Keratinocyte (primary cell): ENCODE data around the gene MBTPS2. TPM values are rescaled to one million over a fixed set of nuclear protein-coding genes. Genes with fewer than 3 reads are reported as not detected.
"Not testable (repeated sequence)": the region's sequence is repeated elsewhere in the genome, so short reads cannot be mapped to it uniquely, and the experiment has no call there.

Source experiments
- DNase-seq: peaks from one replicate; pipeline ENCODE4 v3.0.0-alpha.2; 2011; ENCODE audit warnings: low read depth, missing footprints, low spot score
- FAIRE-seq: peaks from 2 replicates; lab custom pipeline; 2011; peaks lifted over from hg19 to GRCh38; lab: Jason Lieb, UNC
- H2AFZ ChIP-seq: 2 replicates; pipeline ENCODE4 v1.6.0; 2012; ENCODE audit warnings: low read length, control low read depth, inconsistent platforms; ENCODE audit not compliant: control insufficient read depth
- H3K27ac ChIP-seq: 2 replicates; pipeline ENCODE4 v1.5.1; 2011; ENCODE audit warnings: low read length; ENCODE audit not compliant: control insufficient read depth, insufficient read depth
- H3K27me3 ChIP-seq: 3 replicates; pipeline ENCODE4 v1.6.0; 2011; ENCODE audit warnings: low read length; ENCODE audit not compliant: control insufficient read depth, insufficient read depth; ENCODE audit errors: extremely low read depth
- H3K36me3 ChIP-seq, 2 experiments: 2 replicates in 1 of 2; 3 replicates in 1 of 2; pipeline ENCODE4 v1.5.1; 2011; ENCODE audit warnings: low read length in 2 of 2, mild to moderate bottlenecking in 1 of 2; ENCODE audit not compliant: control insufficient read depth in 2 of 2, insufficient read depth in 2 of 2; ENCODE audit errors: extremely low read depth in 1 of 2
- H3K4me1 ChIP-seq: 3 replicates; pipeline ENCODE4 v1.5.1; 2011; ENCODE audit warnings: low read length; ENCODE audit not compliant: control insufficient read depth, insufficient read depth; ENCODE audit errors: extremely low read depth
- H3K4me2 ChIP-seq: 3 replicates; pipeline ENCODE4 v1.6.0; 2011; ENCODE audit warnings: low read depth, low read length; ENCODE audit not compliant: control insufficient read depth, insufficient read depth; ENCODE audit errors: extremely low read depth
- H3K4me3 ChIP-seq, 3 experiments: fragments of 200-600 bp in 1 of 3; sonication (generic) in 1 of 3; 2 replicates in 2 of 3; 3 replicates in 1 of 3; pipeline ENCODE4 v1.5.1; 2011 to 2016; ENCODE audit warnings: low read length in 3 of 3, mild to moderate bottlenecking in 3 of 3, control low read depth in 2 of 3, inconsistent platforms in 1 of 3, low read depth in 1 of 3, mixed read lengths in 1 of 3, mixed run types in 1 of 3, moderate library complexity in 1 of 3; ENCODE audit not compliant: control insufficient read depth in 2 of 3, insufficient read depth in 2 of 3; ENCODE audit errors: extremely low read depth in 1 of 3
- H3K79me2 ChIP-seq: 2 replicates; pipeline ENCODE4 v1.6.0; 2012; ENCODE audit warnings: low read length; ENCODE audit not compliant: control insufficient read depth, insufficient read depth
- H3K9ac ChIP-seq: 3 replicates; pipeline ENCODE4 v1.6.0; 2011; ENCODE audit warnings: low read length; ENCODE audit not compliant: control insufficient read depth, insufficient read depth; ENCODE audit errors: extremely low read depth
- H3K9me1 ChIP-seq: 3 replicates; pipeline ENCODE4 v1.6.0; 2011; ENCODE audit warnings: low read length; ENCODE audit not compliant: control insufficient read depth, insufficient read depth; ENCODE audit errors: extremely low read depth
- H3K9me3 ChIP-seq: 2 replicates; pipeline ENCODE4 v1.5.1; 2012; ENCODE audit warnings: low read depth, low read length; ENCODE audit not compliant: control insufficient read depth
- H4K20me1 ChIP-seq: 3 replicates; pipeline ENCODE4 v1.6.0; 2011; ENCODE audit warnings: low read length; ENCODE audit not compliant: control insufficient read depth, insufficient read depth; ENCODE audit errors: extremely low read depth
- CTCF ChIP-seq, 3 experiments: IDR thresholded peaks in 1 of 3; conservative IDR thresholded peaks in 1 of 3; optimal IDR thresholded peaks in 1 of 3; 2 replicates in 2 of 3; 3 replicates in 1 of 3; pipeline versions ENCODE3 to v1.5.1; 2011; ENCODE audit warnings: low read length in 3 of 3, mild to moderate bottlenecking in 3 of 3, moderate library complexity in 2 of 3, control low read depth in 1 of 3, inconsistent platforms in 1 of 3; ENCODE audit not compliant: insufficient read depth in 2 of 3; ENCODE audit errors: extremely low read depth in 1 of 3
- EZH2 ChIP-seq: IDR thresholded peaks from one replicate; pipeline ENCODE4 v1.6.1; 2012; ENCODE audit warnings: inconsistent platforms, mild to moderate bottlenecking, low read length, moderate library complexity
- dilution Hi-C: fragments of 300-500 bp; cut with MboI; formaldehyde crosslinking; loops from one replicate; pipeline ENCODE4 v1.7.0; 2020; ENCODE audit warnings: low sequenced_read_pairs; ENCODE audit not compliant: extremely low pct_ligation_motif_present
- polyA plus RNA-seq, 5 experiments: library from polyadenylated mRNA; depleted of rRNA in 3 of 5; stranded (reverse) in 3 of 5; stranded (forward) in 1 of 5; unstranded in 1 of 5; fragments of >200 nt; gene quantifications; 1 replicate in 1 of 5; 2 replicates in 3 of 5; 3 replicates in 1 of 5; pipeline versions ENCODE4 v1.2.1 to v1.2.3, GENCODE V29; 2011 to 2012; ENCODE audit warnings: missing spikeins in 2 of 5, low read depth in 1 of 5, low replicate concordance in 1 of 5

MBTPS2 gene
- polyA plus RNA-seq, 1 donor (not counting 4 experiments of a cell fraction or from before 2014, with no cell fraction given): 15.7 TPM

GRCh38 chrX:21870494-21870893 is 31.1 kb downstream of the MBTPS2 start:
- Histone ChIP-seq H3K4me3 (no peak overlapping the region), H2AFZ (no peak overlapping the region), H3K4me1 (no peaks in the 10 kb centered on the region), H3K36me3 (no peaks in the 10 kb centered on the region), H4K20me1 (no peaks in the 10 kb centered on the region), H3K27ac (no peak overlapping the region), H3K9me1 (no peaks in the 10 kb centered on the region), H3K4me2 (no peak overlapping the region), H3K9ac (no peak overlapping the region), H3K9me3 (no peaks in the 10 kb centered on the region), H3K27me3 (no peaks in the 10 kb centered on the region), H3K79me2 (no peaks in the 10 kb centered on the region)
- no peak for FAIRE-seq
- dilution Hi-C loops: no loop called here
- DNase-seq: no peak
- TF ChIP-seq EZH2 (no peak), CTCF (optimal IDR thresholded peaks at IDR 0.05 in 1 of 3, IDR thresholded peaks at IDR 0.05 in 1 of 3, conservative IDR thresholded peaks at IDR 0.05 in 1 of 3; ENCODE audit: extremely low read depth in 1 of 3, insufficient read depth in 2 of 3, low read length in 3 of 3) (no peak)

GRCh38 chrX:21873063-21873775 is 33.8 kb downstream of the MBTPS2 start:
- Histone ChIP-seq H3K36me3 (no peaks in the 10 kb centered on the region), H3K27ac (no peak overlapping the region)

GRCh38 chrX:21874182-21874581 is 34.8 kb downstream of the MBTPS2 start:
- H4K20me1 ChIP-seq, H2AFZ ChIP-seq, H3K9me1 ChIP-seq, H3K4me1 ChIP-seq, DNase-seq, H3K4me2 ChIP-seq, H3K4me3 ChIP-seq, FAIRE-seq, H3K9ac ChIP-seq, H3K79me2 ChIP-seq, H3K27ac ChIP-seq, H3K9me3 ChIP-seq, dilution Hi-C loops, H3K27me3 ChIP-seq, H3K36me3 ChIP-seq: not testable (repeated sequence)

More at GRCh38 chrX:21873063-21873775, 33.8 kb downstream of the MBTPS2 start:
- Histone ChIP-seq H3K9me1 (no peaks in the 10 kb centered on the region), H3K4me1 (no peaks in the 10 kb centered on the region), H4K20me1 (no peaks in the 10 kb centered on the region), H3K9ac (no peak overlapping the region), H3K9me3 (no peaks in the 10 kb centered on the region), H2AFZ (no peak overlapping the region), H3K4me2 (no peak overlapping the region), H3K4me3 (no peak overlapping the region), H3K27me3 (no peaks in the 10 kb centered on the region), H3K79me2 (no peaks in the 10 kb centered on the region)
- TF ChIP-seq CTCF (optimal IDR thresholded peaks at IDR 0.05 in 1 of 3, IDR thresholded peaks at IDR 0.05 in 1 of 3, conservative IDR thresholded peaks at IDR 0.05 in 1 of 3; ENCODE audit: extremely low read depth in 1 of 3, insufficient read depth in 2 of 3, low read length in 3 of 3): no peak
- no peak for TF ChIP-seq EZH2
- dilution Hi-C loops: no loop called here
- FAIRE-seq: no peak
- DNase-seq: no peak
